HEK293 (cell line): Measurements from ENCODE around the gene METTL25.

Source experiments
- CTCF ChIA-PET: fragments of 350-600 bp; formaldehyde crosslinking; extraction: SDS; loops from one replicate; lab custom pipeline; 2021; ENCODE audit warnings: antibody characterized with exemption; lab: Yijun Ruan, JAX
- POLR2A ChIA-PET: fragments of 300-600 bp; formaldehyde crosslinking; extraction: SDS; loops from one replicate; lab custom pipeline; 2020; ENCODE audit warnings: antibody characterized with exemption, inconsistent platforms; lab: Yijun Ruan, JAX
- H3K27ac ChIP-seq: fragments of 200-500 bp; sonication (Bioruptor generic); 2 replicates; pipeline ENCODE4 v1.5.1; 2014; ENCODE audit warnings: low read depth, low read length, control low read depth, inconsistent platforms; ENCODE audit errors: extremely low read depth
- H3K36me3 ChIP-seq, 2 experiments: fragments of 200-500 bp in 1 of 2; sonication (Bioruptor generic) in 1 of 2; 1 replicate in 1 of 2; 2 replicates in 1 of 2; pipeline ENCODE4 v1.5.1; 2014 to 2017; ENCODE audit warnings: inconsistent platforms in 2 of 2, low read length in 2 of 2; ENCODE audit not compliant: control insufficient read depth in 2 of 2, insufficient read depth in 1 of 2
- H3K4me1 ChIP-seq: fragments of 200-500 bp; sonication (Bioruptor generic); 2 replicates; pipeline ENCODE4 v1.5.1; 2014; ENCODE audit warnings: mild to moderate bottlenecking, low read length, inconsistent platforms; ENCODE audit not compliant: control insufficient read depth, insufficient read depth
- H3K4me3 ChIP-seq: 2 replicates; pipeline ENCODE4 v1.5.1; 2011; ENCODE audit warnings: low read depth, mild to moderate bottlenecking, control low read depth, low read length, moderate library complexity
- H3K9me3 ChIP-seq: fragments of 200-500 bp; sonication (Bioruptor generic); 2 replicates; pipeline ENCODE4 v1.5.1; 2014; ENCODE audit warnings: low read depth, low read length, inconsistent platforms; ENCODE audit not compliant: control insufficient read depth, insufficient read depth
- EGR2 ChIP-seq: fragments of 450-650 bp; formaldehyde crosslinking; IDR thresholded peaks from 2 replicates; pipeline ENCODE4 v1.5.1; 2016; ENCODE audit warnings: low read depth, missing biosample characterization, missing genetic modification characterization
- PRDM10 ChIP-seq: fragments of 450-650 bp; formaldehyde crosslinking; IDR thresholded peaks from 2 replicates; pipeline ENCODE4 v1.5.1; 2016; ENCODE audit warnings: missing biosample characterization, missing genetic modification characterization
- ZBTB11 ChIP-seq: fragments of 450-650 bp; formaldehyde crosslinking; conservative IDR thresholded peaks from 2 replicates; pipeline ENCODE4 v1.5.1; 2016; ENCODE audit warnings: low read depth, missing biosample characterization, missing genetic modification characterization
- ZIC2 ChIP-seq: fragments of 450-650 bp; formaldehyde crosslinking; IDR thresholded peaks from 2 replicates; pipeline ENCODE4 v1.5.1; 2016; ENCODE audit warnings: missing biosample characterization, missing genetic modification characterization
- ZNF112 ChIP-seq: fragments of 450-650 bp; formaldehyde crosslinking; IDR thresholded peaks from 2 replicates; pipeline ENCODE4 v1.5.0; 2017; ENCODE audit warnings: missing biosample characterization, missing genetic modification characterization
- ZNF184 ChIP-seq: fragments of 450-650 bp; IDR thresholded peaks from 2 replicates; pipeline ENCODE4 v1.5.1; 2018; ENCODE audit warnings: missing biosample characterization, mild to moderate bottlenecking, missing genetic modification characterization
- ZNF223 ChIP-seq: fragments of 450-650 bp; formaldehyde crosslinking; IDR thresholded peaks from 2 replicates; pipeline ENCODE4 v1.5.1; 2016; ENCODE audit warnings: missing biosample characterization, missing genetic modification characterization
- ZNF530 ChIP-seq: fragments of 450-650 bp; formaldehyde crosslinking; IDR thresholded peaks from 2 replicates; pipeline ENCODE4 v1.5.1; 2016; ENCODE audit warnings: low read depth, missing biosample characterization, missing genetic modification characterization
- ZNF555 ChIP-seq: fragments of 450-650 bp; formaldehyde crosslinking; conservative IDR thresholded peaks from 2 replicates; pipeline ENCODE4 v1.5.1; 2017; ENCODE audit warnings: missing biosample characterization, mild to moderate bottlenecking, missing genetic modification characterization, inconsistent platforms
- ZNF560 ChIP-seq: fragments of 450-650 bp; formaldehyde crosslinking; IDR thresholded peaks from 2 replicates; pipeline ENCODE4 v1.5.1; 2017; ENCODE audit warnings: missing biosample characterization, missing genetic modification characterization, borderline replicate concordance
- ZNF621 ChIP-seq: fragments of 450-650 bp; formaldehyde crosslinking; IDR thresholded peaks from 2 replicates; pipeline ENCODE4 v1.5.1; 2017; ENCODE audit warnings: missing biosample characterization, missing genetic modification characterization
- ZNF623 ChIP-seq: fragments of 450-650 bp; formaldehyde crosslinking; IDR thresholded peaks from 2 replicates; pipeline ENCODE4 v1.5.1; 2016; ENCODE audit warnings: missing biosample characterization, missing genetic modification characterization
- ZNF707 ChIP-seq: fragments of 450-650 bp; formaldehyde crosslinking; IDR thresholded peaks from 2 replicates; pipeline ENCODE4 v1.5.1; 2016; ENCODE audit warnings: missing biosample characterization, missing genetic modification characterization
- TF ChIP-seq, protein P1 (sequence below): fragments of 450-650 bp; formaldehyde crosslinking; IDR thresholded peaks from 2 replicates; pipeline ENCODE4 v1.5.1; 2016; ENCODE audit warnings: missing biosample characterization, missing genetic modification characterization
- TF ChIP-seq, protein P2 (sequence below): fragments of 450-650 bp; formaldehyde crosslinking; IDR thresholded peaks from 2 replicates; pipeline ENCODE4 v1.5.1; 2016; ENCODE audit warnings: missing biosample characterization, missing genetic modification characterization
- TF ChIP-seq, protein P3 (sequence below): fragments of 450-650 bp; formaldehyde crosslinking; IDR thresholded peaks from 2 replicates; pipeline ENCODE4 v1.5.1; 2016; ENCODE audit warnings: missing biosample characterization, missing genetic modification characterization, borderline replicate concordance

The METTL25 gene

DNA sequence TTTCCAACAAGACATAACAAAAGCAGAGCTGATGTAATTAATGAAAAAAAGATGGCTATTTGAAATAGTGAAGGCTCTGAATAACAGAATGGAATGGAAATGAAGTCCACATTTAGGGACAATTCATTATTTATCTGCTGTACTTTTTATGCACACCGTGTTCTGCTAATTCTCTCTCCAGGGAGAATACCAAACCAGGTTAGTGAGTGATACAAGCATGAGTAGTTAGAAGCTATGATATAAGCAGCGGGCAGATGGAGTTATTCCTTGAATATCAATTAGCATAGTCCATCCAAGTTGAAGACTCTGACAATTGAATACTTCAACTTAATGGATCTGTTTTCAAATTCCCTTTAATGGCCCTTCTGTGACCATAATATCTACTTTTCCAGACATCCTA lies 166.3 kb downstream of the METTL25 start:
- CTCF ChIA-PET, result interaction anchor here (0.9 to 1.4 kb wide), 2 partner anchors 98 to 161 kb away, joined by 3 to 10 read pairs; no protein-coding TSS in a partner anchor
- POLR2A ChIA-PET, result no interaction called here
- no peaks in the 10 kb centered on the region for H3K9me3 ChIP-seq

GRCh38 chr12:82525616-82526015 lies 167.3 kb downstream of the METTL25 start:
- Histone ChIP-seq H3K36me3 (no peaks in the 10 kb centered on the region), H3K27ac (no peak overlapping the region), H3K9me3 (no peaks in the 10 kb centered on the region), H3K4me3 (no peak overlapping the region), H3K4me1 (no peaks in the 10 kb centered on the region)
- ChIA-PET CTCF (interaction anchor here (0.6 to 1.6 kb wide), 3 partner anchors 9 to 160 kb away, joined by 3 to 10 read pairs (median 6); no protein-coding TSS in a partner anchor), POLR2A (no interaction called here)
- no peak for TF ChIP-seq ZNF623 (tag by site-specific recombination)
- no peak for TF ChIP-seq ZNF223 (tag by site-specific recombination)
- TF ChIP-seq, protein P1, sequence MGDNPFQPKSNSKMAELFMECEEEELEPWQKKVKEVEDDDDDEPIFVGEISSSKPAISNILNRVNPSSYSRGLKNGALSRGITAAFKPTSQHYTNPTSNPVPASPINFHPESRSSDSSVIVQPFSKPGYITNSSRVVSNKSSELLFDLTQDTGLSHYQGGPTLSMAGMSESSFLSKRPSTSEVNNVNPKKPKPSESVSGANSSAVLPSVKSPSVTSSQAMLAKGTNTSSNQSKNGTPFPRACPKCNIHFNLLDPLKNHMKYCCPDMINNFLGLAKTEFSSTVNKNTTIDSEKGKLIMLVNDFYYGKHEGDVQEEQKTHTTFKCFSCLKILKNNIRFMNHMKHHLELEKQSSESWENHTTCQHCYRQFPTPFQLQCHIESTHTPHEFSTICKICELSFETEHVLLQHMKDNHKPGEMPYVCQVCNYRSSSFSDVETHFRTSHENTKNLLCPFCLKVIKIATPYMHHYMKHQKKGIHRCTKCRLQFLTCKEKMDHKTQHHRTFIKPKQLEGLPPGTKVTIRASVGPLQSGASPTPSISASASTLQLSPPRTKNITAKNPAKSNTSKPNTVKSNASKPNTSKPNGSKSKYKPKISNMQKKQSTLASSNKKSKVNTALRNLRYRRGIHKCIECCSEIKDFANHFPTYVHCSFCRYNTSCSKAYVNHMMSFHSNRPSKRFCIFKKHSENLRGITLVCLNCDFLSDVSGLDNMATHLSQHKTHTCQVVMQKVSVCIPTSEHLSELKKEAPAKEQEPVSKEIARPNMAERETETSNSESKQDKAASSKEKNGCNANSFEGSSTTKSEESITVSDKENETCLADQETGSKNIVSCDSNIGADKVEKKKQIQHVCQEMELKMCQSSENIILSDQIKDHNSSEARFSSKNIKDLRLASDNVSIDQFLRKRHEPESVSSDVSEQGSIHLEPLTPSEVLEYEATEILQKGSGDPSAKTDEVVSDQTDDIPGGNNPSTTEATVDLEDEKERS (tag by site-specific recombination), result no peak
- TF ChIP-seq, protein P2, sequence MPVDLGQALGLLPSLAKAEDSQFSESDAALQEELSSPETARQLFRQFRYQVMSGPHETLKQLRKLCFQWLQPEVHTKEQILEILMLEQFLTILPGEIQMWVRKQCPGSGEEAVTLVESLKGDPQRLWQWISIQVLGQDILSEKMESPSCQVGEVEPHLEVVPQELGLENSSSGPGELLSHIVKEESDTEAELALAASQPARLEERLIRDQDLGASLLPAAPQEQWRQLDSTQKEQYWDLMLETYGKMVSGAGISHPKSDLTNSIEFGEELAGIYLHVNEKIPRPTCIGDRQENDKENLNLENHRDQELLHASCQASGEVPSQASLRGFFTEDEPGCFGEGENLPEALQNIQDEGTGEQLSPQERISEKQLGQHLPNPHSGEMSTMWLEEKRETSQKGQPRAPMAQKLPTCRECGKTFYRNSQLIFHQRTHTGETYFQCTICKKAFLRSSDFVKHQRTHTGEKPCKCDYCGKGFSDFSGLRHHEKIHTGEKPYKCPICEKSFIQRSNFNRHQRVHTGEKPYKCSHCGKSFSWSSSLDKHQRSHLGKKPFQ (tag by site-specific recombination), result no peak
- no peak for TF ChIP-seq ZNF621 (tag by site-specific recombination)
- no peak for TF ChIP-seq ZNF184 (tag by site-specific recombination)
- TF ChIP-seq, protein P3, sequence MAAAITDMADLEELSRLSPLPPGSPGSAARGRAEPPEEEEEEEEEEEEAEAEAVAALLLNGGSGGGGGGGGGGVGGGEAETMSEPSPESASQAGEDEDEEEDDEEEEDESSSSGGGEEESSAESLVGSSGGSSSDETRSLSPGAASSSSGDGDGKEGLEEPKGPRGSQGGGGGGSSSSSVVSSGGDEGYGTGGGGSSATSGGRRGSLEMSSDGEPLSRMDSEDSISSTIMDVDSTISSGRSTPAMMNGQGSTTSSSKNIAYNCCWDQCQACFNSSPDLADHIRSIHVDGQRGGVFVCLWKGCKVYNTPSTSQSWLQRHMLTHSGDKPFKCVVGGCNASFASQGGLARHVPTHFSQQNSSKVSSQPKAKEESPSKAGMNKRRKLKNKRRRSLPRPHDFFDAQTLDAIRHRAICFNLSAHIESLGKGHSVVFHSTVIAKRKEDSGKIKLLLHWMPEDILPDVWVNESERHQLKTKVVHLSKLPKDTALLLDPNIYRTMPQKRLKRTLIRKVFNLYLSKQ (tag by site-specific recombination), result no peak
- TF ChIP-seq EGR2, result no peak
- no peak for TF ChIP-seq PRDM10
- TF ChIP-seq ZNF560, result no peak
- no peak for TF ChIP-seq ZNF112
- TF ChIP-seq ZNF707 (tag by site-specific recombination), result no peak

More for the DNA sequence above, 166.3 kb downstream of the METTL25 start:
- TF ChIP-seq ZNF555 (no peak), ZBTB11 (no peak), ZIC2 (tag by site-specific recombination) (no peak), ZNF530 (no peak), ZNF223 (tag by site-specific recombination) (no peak)
- Histone ChIP-seq H3K4me1 (no peaks in the 10 kb centered on the region), H3K4me3 (no peak overlapping the region), H3K27ac (no peak overlapping the region), H3K36me3 (no peaks in the 10 kb centered on the region)
